NOMO-1 (cell line): ENCODE results near the gene CEP57L1.
"Not testable (repeated sequence)": the region's sequence is repeated elsewhere in the genome, so short reads cannot be mapped to it uniquely, and the experiment has no call there.

Experiments
- DNase-seq, 2 experiments: peaks; one replicate each; lab custom pipeline; 2025; ENCODE audit not compliant: unreplicated experiment in 2 of 2; lab: John Stamatoyannopoulos, UW

Gene CEP57L1

GRCh38 chr6:109167562-109167961 is 72.3 kb downstream of the CEP57L1 start:
- DNase-seq, result no peak

DNA sequence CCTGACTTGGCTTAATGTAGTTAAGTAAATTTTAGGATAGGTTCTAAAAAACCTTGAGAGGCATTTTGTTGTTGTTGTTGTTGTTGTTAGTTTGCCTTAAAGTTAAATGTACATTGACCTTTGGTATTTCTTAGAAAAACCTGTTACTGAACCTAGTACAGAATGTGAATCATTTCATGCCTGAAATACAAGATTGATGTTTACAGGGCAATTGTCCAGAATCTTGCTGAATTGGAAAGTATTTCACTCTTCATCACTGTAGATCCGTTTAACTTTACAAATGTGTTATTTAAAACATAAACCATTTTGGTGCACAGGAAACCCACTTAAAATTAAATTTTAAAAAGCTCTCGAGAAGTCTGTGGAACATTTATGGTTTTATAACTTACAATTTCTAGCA is 75.0 kb downstream of the CEP57L1 start:
- DNase-seq, result no peak

DNA sequence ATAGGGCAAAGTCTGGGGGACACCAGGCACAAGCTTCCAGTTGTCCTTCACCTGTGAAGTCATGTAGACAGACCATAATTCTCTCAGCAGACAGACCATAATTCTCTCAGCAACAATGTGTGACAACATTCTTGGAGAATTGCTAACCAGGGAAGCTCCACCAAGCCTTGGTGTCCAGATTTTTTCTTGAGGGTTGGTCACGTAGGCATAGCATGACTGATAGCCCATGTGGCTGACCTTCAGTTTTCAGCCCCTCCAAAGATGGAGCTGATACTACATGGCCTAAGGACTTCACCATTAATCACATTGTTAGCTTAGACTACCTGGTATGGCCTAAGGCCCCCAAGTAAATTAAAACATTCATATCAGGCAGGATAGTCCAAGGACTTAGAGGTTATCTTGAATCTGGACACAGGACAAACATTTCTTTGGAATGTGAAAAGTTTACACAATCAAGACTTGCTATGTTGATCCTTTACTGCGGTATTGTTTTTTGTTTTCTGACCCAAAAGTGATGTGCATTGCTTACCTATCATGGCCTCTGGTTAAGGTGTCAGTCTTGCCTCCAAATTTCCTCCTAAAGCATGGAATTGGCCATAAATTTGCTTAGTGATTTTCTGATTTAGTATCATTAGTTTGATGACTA is 76.9 kb downstream of the CEP57L1 start:
- no peak for DNase-seq

DNA sequence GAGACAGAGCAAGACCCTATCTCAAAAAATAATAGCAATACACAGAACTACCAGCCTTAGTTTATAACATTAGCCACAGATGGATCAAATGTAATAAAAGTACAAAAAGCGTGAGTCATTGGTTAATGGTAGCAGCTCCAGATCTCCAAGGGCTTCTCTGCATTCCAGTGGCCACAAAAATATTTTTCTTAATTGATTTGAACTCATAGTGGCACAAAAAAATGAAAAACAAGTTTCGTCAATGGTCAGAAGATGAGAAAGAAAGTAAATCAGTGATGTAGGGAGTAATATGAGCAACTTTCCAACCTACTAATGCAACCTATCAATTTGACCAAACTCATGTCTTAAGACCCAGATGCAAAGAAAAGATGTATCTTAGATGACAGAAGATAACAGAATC is 79.6 kb downstream of the CEP57L1 start:
- DNase-seq, result no peak

- DNase-seq, result no peak
These were observed 83.6 kb downstream of the CEP57L1 start for GRCh38 chr6:109178921-109179320.

- DNase-seq, result no peak
These were observed 84.2 kb downstream of the CEP57L1 start for GRCh38 chr6:109179507-109179906.

- no peak for DNase-seq
These were observed 87.3 kb downstream of the CEP57L1 start for GRCh38 chr6:109182578-109182977.

- peak in 1 of 2 experiments; percentile 70 for DNase-seq
These were observed 87.9 kb downstream of the CEP57L1 start for GRCh38 chr6:109183109-109183650.

- no peak for DNase-seq
These were observed 89.3 kb downstream of the CEP57L1 start for GRCh38 chr6:109184638-109185037.

- DNase-seq, result no peak
These were observed 90.7 kb downstream of the CEP57L1 start for GRCh38 chr6:109186012-109186411.

GRCh38 chr6:109187399-109188114 is 92.2 kb downstream of the CEP57L1 start:
- DNase-seq, result peak in 1 of 2 experiments; percentile 30

DNA sequence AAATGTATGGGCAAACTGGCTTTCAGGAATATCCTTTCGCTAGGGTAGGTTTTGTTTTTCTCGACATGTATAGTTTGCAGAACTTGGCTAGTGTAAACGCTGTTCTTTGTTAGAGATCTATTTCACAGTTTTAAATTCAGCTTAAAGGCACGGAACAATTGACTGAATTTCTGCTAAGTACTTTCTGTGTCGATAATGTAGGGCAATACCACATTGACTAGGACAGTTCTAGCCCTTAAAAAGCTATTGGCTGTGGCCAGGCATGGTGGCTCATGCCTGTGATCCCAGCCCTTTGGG is 92.8 kb downstream of the CEP57L1 start:
- no peak for DNase-seq

DNA sequence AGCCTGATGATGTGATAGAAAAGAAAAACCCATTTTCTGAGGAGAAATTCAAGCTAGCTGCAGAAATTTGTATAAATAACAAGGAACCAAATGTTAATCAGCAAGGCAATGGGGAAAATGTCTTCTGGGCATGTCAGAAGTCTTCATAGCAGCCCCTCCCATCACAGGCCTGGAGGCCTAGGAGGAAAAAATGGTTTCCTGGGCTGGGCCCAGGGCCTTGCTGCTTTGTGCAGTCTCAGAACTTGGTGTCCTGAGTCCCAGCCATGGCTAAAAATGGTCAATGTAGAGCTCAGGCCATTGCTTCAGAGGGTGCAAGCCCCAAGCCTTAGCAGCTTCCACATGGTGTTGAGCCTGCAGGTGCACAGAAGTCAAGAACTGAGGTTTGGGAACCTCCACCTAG is 96.1 kb downstream of the CEP57L1 start:
- DNase-seq, result not testable (repeated sequence)

GRCh38 chr6:109192865-109193264 is 97.6 kb downstream of the CEP57L1 start:
- DNase-seq, result no peak

GRCh38 chr6:109194880-109195279 is 99.6 kb downstream of the CEP57L1 start:
- DNase-seq, result no peak

GRCh38 chr6:109197061-109197460 is 101.8 kb downstream of the CEP57L1 start:
- no peak for DNase-seq

GRCh38 chr6:109202409-109203264 is 107.3 kb downstream of the CEP57L1 start:
- no peak for DNase-seq

- no peak for DNase-seq
These were observed 109.2 kb downstream of the CEP57L1 start for GRCh38 chr6:109204511-109204910.

DNA sequence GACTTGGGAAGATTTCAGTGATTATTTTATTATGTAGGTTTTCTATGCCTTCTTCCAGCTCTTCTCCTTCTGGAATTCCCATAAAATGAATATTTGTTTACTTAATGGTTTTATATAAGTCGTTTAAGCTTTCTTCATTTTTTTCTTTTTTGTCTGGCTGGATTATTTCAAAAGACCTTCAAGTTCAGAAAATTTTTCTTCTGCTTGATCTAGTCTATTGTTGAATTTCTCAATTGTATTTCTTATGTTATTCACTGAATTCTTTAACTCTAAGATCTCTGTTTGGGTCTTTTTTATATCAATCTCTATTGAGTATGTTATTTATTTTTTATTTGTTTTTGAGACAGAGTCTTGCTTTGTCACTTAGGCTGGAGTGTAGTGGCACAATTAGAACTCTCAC is 117.4 kb downstream of the CEP57L1 start:
- DNase-seq, result no peak
